ENCODE data around the gene RTP5.
"Not testable (repeated sequence)": the region's sequence is repeated elsewhere in the genome, so short reads cannot be mapped to it uniquely, and the experiment has no call there.

Gene RTP5

GRCh38 chr2:241905716-241906377, 36.3 kb downstream of the RTP5 start:
- no peaks in the 10 kb centered on the region for H3K36me3 ChIP-seq (ENCODE audit: control insufficient read depth, insufficient read depth, low read length)
- H3K9me3 ChIP-seq (ENCODE audit: control insufficient read depth, low read length) = no peaks in the 10 kb centered on the region
- H3K4me1 ChIP-seq (ENCODE audit: control insufficient read depth, insufficient read depth, low read length) = peaks cover 9% of the 10 kb centered on the region
- WGBS, 2 experiments = 88 to 92% methylated on average over 14 of the region's 14 CpGs
- no peak overlapping the region for H3K4me3 ChIP-seq (ENCODE audit: insufficient read depth, low read depth, low read length)
- no peak overlapping the region for H3K27ac ChIP-seq (ENCODE audit: insufficient read depth, low read depth, low read length, poor library complexity, severe bottlenecking)
- H3K27me3 ChIP-seq (ENCODE audit: control insufficient read depth, insufficient read depth, low read length, poor library complexity, severe bottlenecking) = peaks cover 21% of the 10 kb centered on the region

- not testable (repeated sequence) for H3K4me1 ChIP-seq (ENCODE audit: control insufficient read depth, insufficient read depth, low read length); H3K36me3 ChIP-seq (ENCODE audit: control insufficient read depth, insufficient read depth, low read length); H3K27ac ChIP-seq (ENCODE audit: insufficient read depth, low read depth, low read length, poor library complexity, severe bottlenecking); H3K4me3 ChIP-seq (ENCODE audit: insufficient read depth, low read depth, low read length); H3K9me3 ChIP-seq (ENCODE audit: control insufficient read depth, low read length)
- H3K27me3 ChIP-seq (ENCODE audit: control insufficient read depth, insufficient read depth, low read length, poor library complexity, severe bottlenecking) = peaks cover 16% of the 10 kb centered on the region
- 93 to 94% methylated on average over 5 of the region's 5 CpGs for WGBS, 2 experiments
These were observed 36.8 kb downstream of the RTP5 start for GRCh38 chr2:241906378-241906770.

- Histone ChIP-seq H3K4me3 (ENCODE audit: insufficient read depth, low read depth, low read length) (no peak overlapping the region), H3K36me3 (ENCODE audit: control insufficient read depth, insufficient read depth, low read length) (no peaks in the 10 kb centered on the region)
These were observed 37.5 kb downstream of the RTP5 start for GRCh38 chr2:241906826-241907570.

GRCh38 chr2:241907831-241908230, 38.3 kb downstream of the RTP5 start:
- not testable (repeated sequence) for H3K36me3 ChIP-seq (ENCODE audit: control insufficient read depth, insufficient read depth, low read length); H3K9me3 ChIP-seq (ENCODE audit: control insufficient read depth, low read length); H3K4me1 ChIP-seq (ENCODE audit: control insufficient read depth, insufficient read depth, low read length); H3K4me3 ChIP-seq (ENCODE audit: insufficient read depth, low read depth, low read length); H3K27ac ChIP-seq (ENCODE audit: insufficient read depth, low read depth, low read length, poor library complexity, severe bottlenecking); H3K27me3 ChIP-seq (ENCODE audit: control insufficient read depth, insufficient read depth, low read length, poor library complexity, severe bottlenecking)
- WGBS, 2 experiments = 92 to 95% methylated on average over 7 of the region's 7 CpGs

More at GRCh38 chr2:241906826-241907570, 37.5 kb downstream of the RTP5 start:
- WGBS, 2 experiments = 91 to 93% methylated on average over 18 of the region's 18 CpGs
- H3K4me1 ChIP-seq (ENCODE audit: control insufficient read depth, insufficient read depth, low read length) = no peaks in the 10 kb centered on the region
- no peaks in the 10 kb centered on the region for H3K9me3 ChIP-seq (ENCODE audit: control insufficient read depth, low read length)
- H3K27ac ChIP-seq (ENCODE audit: insufficient read depth, low read depth, low read length, poor library complexity, severe bottlenecking) = no peak overlapping the region
- H3K27me3 ChIP-seq (ENCODE audit: control insufficient read depth, insufficient read depth, low read length, poor library complexity, severe bottlenecking) = peaks cover 9% of the 10 kb centered on the region

- Histone ChIP-seq H3K9me3 (ENCODE audit: control insufficient read depth, low read length) (no peaks in the 10 kb centered on the region), H3K36me3 (ENCODE audit: control insufficient read depth, insufficient read depth, low read length) (no peaks in the 10 kb centered on the region), H3K27me3 (ENCODE audit: control insufficient read depth, insufficient read depth, low read length, poor library complexity, severe bottlenecking) (no peaks in the 10 kb centered on the region), H3K4me3 (ENCODE audit: insufficient read depth, low read depth, low read length) (no peak overlapping the region), H3K4me1 (ENCODE audit: control insufficient read depth, insufficient read depth, low read length) (no peaks in the 10 kb centered on the region), H3K27ac (ENCODE audit: insufficient read depth, low read depth, low read length, poor library complexity, severe bottlenecking) (no peak overlapping the region)
- 88% methylated on average over 26 of the region's 26 CpGs for WGBS, 2 experiments
These were observed 39.3 kb downstream of the RTP5 start for GRCh38 chr2:241908686-241909420.

- Histone ChIP-seq H3K27me3 (ENCODE audit: control insufficient read depth, insufficient read depth, low read length, poor library complexity, severe bottlenecking) (no peaks in the 10 kb centered on the region), H3K4me1 (ENCODE audit: control insufficient read depth, insufficient read depth, low read length) (no peaks in the 10 kb centered on the region), H3K27ac (ENCODE audit: insufficient read depth, low read depth, low read length, poor library complexity, severe bottlenecking) (no peak overlapping the region), H3K4me3 (ENCODE audit: insufficient read depth, low read depth, low read length) (no peak overlapping the region), H3K36me3 (ENCODE audit: control insufficient read depth, insufficient read depth, low read length) (no peaks in the 10 kb centered on the region), H3K9me3 (ENCODE audit: control insufficient read depth, low read length) (no peaks in the 10 kb centered on the region)
- 94 to 96% methylated on average over 12 of the region's 12 CpGs for WGBS, 2 experiments
These were observed 40.2 kb downstream of the RTP5 start for GRCh38 chr2:241909769-241910168.

GRCh38 chr2:241910604-241911520, 41.3 kb downstream of the RTP5 start:
- Histone ChIP-seq H3K27ac (ENCODE audit: insufficient read depth, low read depth, low read length, poor library complexity, severe bottlenecking) (no peak overlapping the region), H3K27me3 (ENCODE audit: control insufficient read depth, insufficient read depth, low read length, poor library complexity, severe bottlenecking) (no peaks in the 10 kb centered on the region), H3K9me3 (ENCODE audit: control insufficient read depth, low read length) (no peaks in the 10 kb centered on the region), H3K4me3 (ENCODE audit: insufficient read depth, low read depth, low read length) (no peak overlapping the region), H3K36me3 (ENCODE audit: control insufficient read depth, insufficient read depth, low read length) (no peaks in the 10 kb centered on the region), H3K4me1 (ENCODE audit: control insufficient read depth, insufficient read depth, low read length) (no peaks in the 10 kb centered on the region)
- 91% methylated on average over 26 of the region's 26 CpGs for WGBS, 2 experiments

- no peak overlapping the region for H3K4me3 ChIP-seq (ENCODE audit: insufficient read depth, low read depth, low read length)
- no peaks in the 10 kb centered on the region for H3K9me3 ChIP-seq (ENCODE audit: control insufficient read depth, low read length)
- no peaks in the 10 kb centered on the region for H3K4me1 ChIP-seq (ENCODE audit: control insufficient read depth, insufficient read depth, low read length)
- no peaks in the 10 kb centered on the region for H3K36me3 ChIP-seq (ENCODE audit: control insufficient read depth, insufficient read depth, low read length)
- no peaks in the 10 kb centered on the region for H3K27me3 ChIP-seq (ENCODE audit: control insufficient read depth, insufficient read depth, low read length, poor library complexity, severe bottlenecking)
- no peak overlapping the region for H3K27ac ChIP-seq (ENCODE audit: insufficient read depth, low read depth, low read length, poor library complexity, severe bottlenecking)
- 88 to 91% methylated on average over 10 of the region's 10 CpGs for WGBS, 2 experiments
These were observed 42.0 kb downstream of the RTP5 start for GRCh38 chr2:241911551-241911950.

- H3K27ac ChIP-seq (ENCODE audit: insufficient read depth, low read depth, low read length, poor library complexity, severe bottlenecking) = no peak overlapping the region
- H3K36me3 ChIP-seq (ENCODE audit: control insufficient read depth, insufficient read depth, low read length) = no peaks in the 10 kb centered on the region
- no peaks in the 10 kb centered on the region for H3K4me1 ChIP-seq (ENCODE audit: control insufficient read depth, insufficient read depth, low read length)
- no peak overlapping the region for H3K4me3 ChIP-seq (ENCODE audit: insufficient read depth, low read depth, low read length)
- H3K9me3 ChIP-seq (ENCODE audit: control insufficient read depth, low read length) = no peaks in the 10 kb centered on the region
- WGBS, 2 experiments = 85 to 89% methylated on average over 17 of the region's 17 CpGs
- H3K27me3 ChIP-seq (ENCODE audit: control insufficient read depth, insufficient read depth, low read length, poor library complexity, severe bottlenecking) = no peaks in the 10 kb centered on the region
These were observed 42.6 kb downstream of the RTP5 start for GRCh38 chr2:241912021-241912555.
